Measurements from ENCODE around the gene PRCP. TPM values are rescaled to one million over a fixed set of nuclear protein-coding genes. Genes with fewer than 3 reads are reported as not detected.

The PRCP gene
- total RNA-seq, 1 experiment from 2014 or later = 57.0 TPM

DNA sequence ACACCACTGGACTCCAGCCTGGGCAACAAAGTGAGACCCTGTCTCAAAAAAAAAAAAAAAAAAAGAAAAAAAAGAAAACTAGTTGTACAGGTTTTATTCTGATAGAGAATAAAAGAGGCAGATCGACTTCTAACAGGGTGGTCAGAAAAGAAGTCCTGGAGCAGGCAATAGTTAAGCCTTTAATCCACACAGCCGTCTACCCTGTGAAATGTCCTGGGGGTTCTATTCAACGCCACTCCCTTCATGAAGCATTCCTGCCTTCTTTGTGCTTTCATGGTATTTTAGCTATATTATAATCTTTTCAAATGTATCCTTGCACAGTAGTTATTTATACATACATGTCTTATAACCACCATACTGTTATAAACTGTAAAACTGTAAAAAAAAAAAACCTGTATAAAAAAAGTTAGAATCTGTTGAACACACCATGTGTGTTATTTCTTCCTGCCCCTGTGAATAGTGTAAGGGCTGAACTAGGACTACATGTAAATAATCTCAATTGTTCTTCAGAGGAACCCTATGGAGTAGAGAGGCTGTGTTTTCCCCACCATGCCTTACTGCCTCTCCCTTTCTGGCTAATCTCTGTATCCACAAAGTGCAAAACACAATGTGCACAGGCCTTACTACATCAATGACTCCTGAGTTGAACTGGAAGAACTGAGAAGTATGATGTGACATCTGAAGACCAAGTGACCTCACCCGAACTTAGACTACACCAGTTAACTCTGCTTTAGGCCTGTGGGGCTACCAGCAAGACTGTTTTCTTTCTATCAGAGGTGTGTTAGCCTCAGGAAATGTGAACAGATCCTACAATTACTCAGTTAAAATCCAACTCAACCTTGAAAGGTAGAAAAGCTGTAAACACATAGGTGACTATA, 25.3 kb downstream of the PRCP start:
- ChIA-PET CTCF (no interaction called here), POLR2A (no interaction called here)
- no peak overlapping the region for H3K27ac ChIP-seq (ENCODE audit: low read length)
- intact Hi-C loops (cut with micrococcal nuclease; ENCODE audit: unreplicated experiment) = no loop called here
- no TSS peak for BruUV-seq (replicated peaks)
- TF ChIP-seq SIN3A (IDR thresholded peaks at IDR 0.05; ENCODE audit: borderline replicate concordance, insufficient read depth, low read depth, low read length) (no peak), POLR2AphosphoS5 (IDR thresholded peaks at IDR 0.05; ENCODE audit: low read depth, low read length) (no peak), TCF7L2 (IDR thresholded peaks at IDR 0.05; ENCODE audit: low read depth, low read length) (no peak)
- TF ChIP-seq, protein P1, sequence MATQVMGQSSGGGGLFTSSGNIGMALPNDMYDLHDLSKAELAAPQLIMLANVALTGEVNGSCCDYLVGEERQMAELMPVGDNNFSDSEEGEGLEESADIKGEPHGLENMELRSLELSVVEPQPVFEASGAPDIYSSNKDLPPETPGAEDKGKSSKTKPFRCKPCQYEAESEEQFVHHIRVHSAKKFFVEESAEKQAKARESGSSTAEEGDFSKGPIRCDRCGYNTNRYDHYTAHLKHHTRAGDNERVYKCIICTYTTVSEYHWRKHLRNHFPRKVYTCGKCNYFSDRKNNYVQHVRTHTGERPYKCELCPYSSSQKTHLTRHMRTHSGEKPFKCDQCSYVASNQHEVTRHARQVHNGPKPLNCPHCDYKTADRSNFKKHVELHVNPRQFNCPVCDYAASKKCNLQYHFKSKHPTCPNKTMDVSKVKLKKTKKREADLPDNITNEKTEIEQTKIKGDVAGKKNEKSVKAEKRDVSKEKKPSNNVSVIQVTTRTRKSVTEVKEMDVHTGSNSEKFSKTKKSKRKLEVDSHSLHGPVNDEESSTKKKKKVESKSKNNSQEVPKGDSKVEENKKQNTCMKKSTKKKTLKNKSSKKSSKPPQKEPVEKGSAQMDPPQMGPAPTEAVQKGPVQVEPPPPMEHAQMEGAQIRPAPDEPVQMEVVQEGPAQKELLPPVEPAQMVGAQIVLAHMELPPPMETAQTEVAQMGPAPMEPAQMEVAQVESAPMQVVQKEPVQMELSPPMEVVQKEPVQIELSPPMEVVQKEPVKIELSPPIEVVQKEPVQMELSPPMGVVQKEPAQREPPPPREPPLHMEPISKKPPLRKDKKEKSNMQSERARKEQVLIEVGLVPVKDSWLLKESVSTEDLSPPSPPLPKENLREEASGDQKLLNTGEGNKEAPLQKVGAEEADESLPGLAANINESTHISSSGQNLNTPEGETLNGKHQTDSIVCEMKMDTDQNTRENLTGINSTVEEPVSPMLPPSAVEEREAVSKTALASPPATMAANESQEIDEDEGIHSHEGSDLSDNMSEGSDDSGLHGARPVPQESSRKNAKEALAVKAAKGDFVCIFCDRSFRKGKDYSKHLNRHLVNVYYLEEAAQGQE (IDR thresholded peaks at IDR 0.05; ENCODE audit: insufficient read depth in 1 of 2, low read depth in 2 of 2, low read length in 1 of 2) = no peak
- TF ChIP-seq, protein P2, sequence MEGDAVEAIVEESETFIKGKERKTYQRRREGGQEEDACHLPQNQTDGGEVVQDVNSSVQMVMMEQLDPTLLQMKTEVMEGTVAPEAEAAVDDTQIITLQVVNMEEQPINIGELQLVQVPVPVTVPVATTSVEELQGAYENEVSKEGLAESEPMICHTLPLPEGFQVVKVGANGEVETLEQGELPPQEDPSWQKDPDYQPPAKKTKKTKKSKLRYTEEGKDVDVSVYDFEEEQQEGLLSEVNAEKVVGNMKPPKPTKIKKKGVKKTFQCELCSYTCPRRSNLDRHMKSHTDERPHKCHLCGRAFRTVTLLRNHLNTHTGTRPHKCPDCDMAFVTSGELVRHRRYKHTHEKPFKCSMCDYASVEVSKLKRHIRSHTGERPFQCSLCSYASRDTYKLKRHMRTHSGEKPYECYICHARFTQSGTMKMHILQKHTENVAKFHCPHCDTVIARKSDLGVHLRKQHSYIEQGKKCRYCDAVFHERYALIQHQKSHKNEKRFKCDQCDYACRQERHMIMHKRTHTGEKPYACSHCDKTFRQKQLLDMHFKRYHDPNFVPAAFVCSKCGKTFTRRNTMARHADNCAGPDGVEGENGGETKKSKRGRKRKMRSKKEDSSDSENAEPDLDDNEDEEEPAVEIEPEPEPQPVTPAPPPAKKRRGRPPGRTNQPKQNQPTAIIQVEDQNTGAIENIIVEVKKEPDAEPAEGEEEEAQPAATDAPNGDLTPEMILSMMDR (IDR thresholded peaks at IDR 0.05) = no peak
- DNase-seq (ENCODE audit: low read depth, low spot score) (no peak), ATAC-seq (no peak)
- no peaks in the 10 kb centered on the region for H3K9me3 ChIP-seq (ENCODE audit: control insufficient read depth, insufficient read depth, low read depth, low read length)
- H3K4me1 ChIP-seq (ENCODE audit: control insufficient read depth, insufficient read depth, low read length) = no peaks in the 10 kb centered on the region
- no peaks in the 10 kb centered on the region for H3K27me3 ChIP-seq (ENCODE audit: control insufficient read depth, insufficient read depth, low read length)
- in situ Hi-C loops (cut with HindIII; ENCODE audit: low pct_unique_long_range_greater_than_20kb, low sequenced_read_pairs) = no loop called here
- H3K36me3 ChIP-seq (ENCODE audit: control insufficient read depth, insufficient read depth, low read length) = no peaks in the 10 kb centered on the region
- no peak overlapping the region for H3K4me3 ChIP-seq (ENCODE audit: low read depth in 2 of 2, low read length in 2 of 2)

DNA sequence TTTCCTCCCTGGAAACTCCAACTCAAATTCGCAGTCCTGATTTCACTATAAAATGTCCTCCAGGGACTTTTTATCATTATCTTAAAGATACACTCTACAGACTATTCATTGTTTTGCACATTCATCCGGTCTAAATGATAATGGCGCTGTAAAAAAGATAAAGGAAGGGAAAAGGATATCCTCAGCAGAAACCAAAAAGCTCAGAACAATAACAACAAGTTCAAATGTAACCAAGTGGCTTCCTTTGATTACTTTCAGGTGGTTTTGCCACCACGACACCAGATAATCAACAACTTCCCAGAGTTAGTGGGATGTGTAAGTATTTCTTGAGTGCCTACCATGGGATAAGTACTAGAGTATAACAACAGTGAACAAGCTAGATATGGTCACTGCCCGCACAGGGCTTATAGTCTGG, 26.3 kb downstream of the PRCP start:
- no TSS peak for BruUV-seq (replicated peaks)
- DNase-seq (ENCODE audit: low read depth, low spot score) (no peak), ATAC-seq (no peak)
- Histone ChIP-seq H3K27me3 (ENCODE audit: control insufficient read depth, insufficient read depth, low read length) (no peaks in the 10 kb centered on the region), H3K4me3 (ENCODE audit: low read depth in 2 of 2, low read length in 2 of 2) (no peak overlapping the region), H3K9me3 (ENCODE audit: control insufficient read depth, insufficient read depth, low read depth, low read length) (no peaks in the 10 kb centered on the region), H3K36me3 (ENCODE audit: control insufficient read depth, insufficient read depth, low read length) (no peaks in the 10 kb centered on the region), H3K27ac (ENCODE audit: low read length) (no peak overlapping the region), H3K4me1 (ENCODE audit: control insufficient read depth, insufficient read depth, low read length) (no peaks in the 10 kb centered on the region)
- in situ Hi-C loops (cut with HindIII; ENCODE audit: low pct_unique_long_range_greater_than_20kb, low sequenced_read_pairs) (no loop called here), intact Hi-C loops (cut with micrococcal nuclease; ENCODE audit: unreplicated experiment) (no loop called here)
- TF ChIP-seq SIN3A (IDR thresholded peaks at IDR 0.05; ENCODE audit: borderline replicate concordance, insufficient read depth, low read depth, low read length) (no peak), POLR2AphosphoS5 (IDR thresholded peaks at IDR 0.05; ENCODE audit: low read depth, low read length) (no peak), TCF7L2 (IDR thresholded peaks at IDR 0.05; ENCODE audit: low read depth, low read length) (no peak)
- TF ChIP-seq, protein P2 (IDR thresholded peaks at IDR 0.05) = no peak
- TF ChIP-seq, protein P1 (IDR thresholded peaks at IDR 0.05; ENCODE audit: insufficient read depth in 1 of 2, low read depth in 2 of 2, low read length in 1 of 2) = no peak
- POLR2A ChIA-PET = no interaction called here
- CTCF ChIA-PET = no interaction called here
